HCT116 (cell line): ENCODE results near the gene LRIF1. TPM values are rescaled to one million over a fixed set of nuclear protein-coding genes. Genes with fewer than 3 reads are reported as not detected.

Source experiments
- ATAC-seq: fragments of 200-7000 bp; cut with Tn5 transposase; 2 replicates; pipeline ENCODE4 v1.9.1; 2020; ENCODE audit warnings: mild to moderate bottlenecking, moderate library complexity
- BruUV-seq: library from RNA; stranded (reverse); fragments of 400-500 nt; replicated peaks from 2 replicates; lab custom pipeline; 2021; lab: Mats Ljungman, UMichigan
- CTCF ChIA-PET: fragments of 300-600 bp; sonication (Branson Sonifier 250); formaldehyde crosslinking; loops from one replicate; lab custom pipeline; 2021; ENCODE audit warnings: antibody characterized with exemption; lab: Charles Lee
- POLR2A ChIA-PET: fragments of 300-600, 350-600 bp; sonication (Branson Sonifier 250); formaldehyde crosslinking; loops from one replicate; lab custom pipeline; 2021; ENCODE audit warnings: antibody characterized with exemption; lab: Charles Lee
- RAD21 ChIA-PET, 2 experiments: fragments of 300-600 bp; sonication (Branson Sonifier 250); formaldehyde crosslinking; loops; one replicate each; lab custom pipeline; 2023; ENCODE audit warnings: low total read pairs in 2 of 2; ENCODE audit not compliant: uncharacterized antibody in 2 of 2, unreplicated experiment in 2 of 2, low non-redundant PET in 1 of 2; lab: Charles Lee
- DNase-seq: peaks from one replicate; pipeline ENCODE4 v3.0.0-alpha.2; 2010; ENCODE audit warnings: low read depth, low spot score
- H2AFZ ChIP-seq: fragments of 200-600 bp; shearing (Covaris generic), sonication (generic); 2 replicates; pipeline ENCODE4 v1.6.1; 2017; ENCODE audit warnings: low read depth, mixed run types, mixed read lengths, antibody characterized with exemption, low read length; ENCODE audit not compliant: poor library complexity, severe bottlenecking
- H3K27ac ChIP-seq: 2 replicates; pipeline ENCODE4 v1.5.1; 2012; ENCODE audit warnings: low read depth, low read length
- H3K27me3 ChIP-seq: fragments of 200-600 bp; sonication (generic); 2 replicates; pipeline ENCODE4 v1.6.1; 2016; ENCODE audit warnings: mixed run types, low read length, mixed read lengths; ENCODE audit not compliant: insufficient read depth
- H3K36me3 ChIP-seq, 2 experiments: fragments of 200-500 bp in 1 of 2; fragments of 200-600 bp in 1 of 2; sonication (Bioruptor generic) in 1 of 2; sonication (generic) in 1 of 2; 2 replicates each; pipeline versions ENCODE4 v1.5.1 to v1.6.1; 2014 to 2016; ENCODE audit warnings: low read length in 2 of 2, inconsistent platforms in 1 of 2, mixed read lengths in 1 of 2, mixed run types in 1 of 2; ENCODE audit not compliant: insufficient read depth in 2 of 2, control insufficient read depth in 1 of 2
- H3K4me1 ChIP-seq, 2 experiments: fragments of 200-600 bp in 1 of 2; sonication (generic) in 1 of 2; 2 replicates each; pipeline versions ENCODE4 v1.5.1 to v1.6.1; 2012 to 2017; ENCODE audit warnings: low read length in 2 of 2, inconsistent platforms in 1 of 2, mild to moderate bottlenecking in 1 of 2, mixed read lengths in 1 of 2, mixed run types in 1 of 2, moderate library complexity in 1 of 2; ENCODE audit not compliant: insufficient read depth in 2 of 2, control insufficient read depth in 1 of 2
- H3K4me2 ChIP-seq: fragments of 200-600 bp; sonication (generic); 2 replicates; pipeline ENCODE4 v1.6.1; 2017; ENCODE audit warnings: mixed run types, low read length, mixed read lengths
- H3K4me3 ChIP-seq, 2 experiments: fragments of 200-600 bp in 1 of 2; sonication (generic) in 1 of 2; replicated peaks in 1 of 2; 2 replicates each; pipeline ENCODE4 v1.5.1; 2011 to 2016; ENCODE audit warnings: low read length in 2 of 2, control low read depth in 1 of 2, low read depth in 1 of 2, mild to moderate bottlenecking in 1 of 2, mixed read lengths in 1 of 2, mixed run types in 1 of 2
- H3K79me2 ChIP-seq: fragments of 200-600 bp; sonication (generic); 2 replicates; pipeline ENCODE4 v1.6.1; 2017; ENCODE audit warnings: mild to moderate bottlenecking, mixed run types, low read length, moderate library complexity, mixed read lengths; ENCODE audit not compliant: insufficient read depth
- H3K9ac ChIP-seq: fragments of 200-600 bp; sonication (generic); 2 replicates; pipeline ENCODE4 v1.6.1; 2016; ENCODE audit warnings: low read length, mixed read lengths
- H3K9me2 ChIP-seq: fragments of 200-600 bp; sonication (generic), shearing (Covaris generic); 2 replicates; pipeline ENCODE4 v1.6.1; 2017; ENCODE audit warnings: mixed run types, mild to moderate bottlenecking, moderate library complexity; ENCODE audit not compliant: insufficient read depth
- H3K9me3 ChIP-seq, 2 experiments: fragments of 200-500 bp in 1 of 2; fragments of 200-600 bp in 1 of 2; sonication (Bioruptor generic) in 1 of 2; sonication (generic) in 1 of 2; 2 replicates each; pipeline ENCODE4 v1.6.1; 2014 to 2017; ENCODE audit warnings: low read length in 2 of 2, mixed read lengths in 2 of 2, inconsistent platforms in 1 of 2, low read depth in 1 of 2, mild to moderate bottlenecking in 1 of 2, mixed run types in 1 of 2, moderate library complexity in 1 of 2; ENCODE audit not compliant: control insufficient read depth in 1 of 2, insufficient read depth in 1 of 2
- H4K20me1 ChIP-seq: fragments of 200-600 bp; sonication (generic), shearing (Covaris generic); 2 replicates; pipeline ENCODE4 v1.6.1; 2017; ENCODE audit warnings: mixed run types, mild to moderate bottlenecking, moderate library complexity; ENCODE audit not compliant: insufficient read depth
- CBX3 ChIP-seq: IDR thresholded peaks from 2 replicates; pipeline ENCODE4 v1.6.1; 2012; ENCODE audit warnings: low read depth
- EGR1 ChIP-seq: IDR thresholded peaks from 2 replicates; pipeline ENCODE4 v1.6.1; 2012; ENCODE audit warnings: low read depth
- ELF1 ChIP-seq: IDR thresholded peaks from 2 replicates; pipeline ENCODE4 v1.6.1; 2012; ENCODE audit warnings: low read depth, borderline replicate concordance
- POLR2A ChIP-seq: IDR thresholded peaks from 2 replicates; pipeline ENCODE4 v1.7.0; 2011; ENCODE audit warnings: borderline replicate concordance; ENCODE audit not compliant: insufficient read depth, insufficient read length; ENCODE audit errors: extremely low read depth
- REST ChIP-seq: IDR thresholded peaks from 2 replicates; pipeline ENCODE4 v1.6.1; 2012; ENCODE audit warnings: low read depth
- SIN3A ChIP-seq: IDR thresholded peaks from 2 replicates; pipeline ENCODE4 v1.6.1; 2012; ENCODE audit warnings: low read depth
- SP1 ChIP-seq: IDR thresholded peaks from 2 replicates; pipeline ENCODE4 v1.6.1; 2012; ENCODE audit warnings: low read depth
- SRF ChIP-seq: IDR thresholded peaks from 2 replicates; pipeline ENCODE4 v1.6.1; 2012; ENCODE audit warnings: low read depth
- TCF7L2 ChIP-seq: IDR thresholded peaks from 2 replicates; pipeline ENCODE4 v1.7.0; 2011; ENCODE audit warnings: borderline replicate concordance, inconsistent platforms; ENCODE audit not compliant: insufficient read depth, insufficient read length; ENCODE audit errors: extremely low read depth
- intact Hi-C: fragments of 100-400 bp; cut with micrococcal nuclease; formaldehyde crosslinking; loops from 2 replicates; pipeline ENCODE4 v1.10.0; 2022
- total RNA-seq: library from RNA; stranded (reverse); gene quantifications from one replicate; pipeline ENCODE4 v1.2.1, GENCODE V29; 2021; ENCODE audit not compliant: unreplicated experiment
- TF ChIP-seq, protein P1 (sequence below): IDR thresholded peaks from 2 replicates; pipeline ENCODE4 v1.6.1; 2012

The LRIF1 gene
- total RNA-seq, 1 experiment from 2014 or later, result 21.8 TPM

DNA sequence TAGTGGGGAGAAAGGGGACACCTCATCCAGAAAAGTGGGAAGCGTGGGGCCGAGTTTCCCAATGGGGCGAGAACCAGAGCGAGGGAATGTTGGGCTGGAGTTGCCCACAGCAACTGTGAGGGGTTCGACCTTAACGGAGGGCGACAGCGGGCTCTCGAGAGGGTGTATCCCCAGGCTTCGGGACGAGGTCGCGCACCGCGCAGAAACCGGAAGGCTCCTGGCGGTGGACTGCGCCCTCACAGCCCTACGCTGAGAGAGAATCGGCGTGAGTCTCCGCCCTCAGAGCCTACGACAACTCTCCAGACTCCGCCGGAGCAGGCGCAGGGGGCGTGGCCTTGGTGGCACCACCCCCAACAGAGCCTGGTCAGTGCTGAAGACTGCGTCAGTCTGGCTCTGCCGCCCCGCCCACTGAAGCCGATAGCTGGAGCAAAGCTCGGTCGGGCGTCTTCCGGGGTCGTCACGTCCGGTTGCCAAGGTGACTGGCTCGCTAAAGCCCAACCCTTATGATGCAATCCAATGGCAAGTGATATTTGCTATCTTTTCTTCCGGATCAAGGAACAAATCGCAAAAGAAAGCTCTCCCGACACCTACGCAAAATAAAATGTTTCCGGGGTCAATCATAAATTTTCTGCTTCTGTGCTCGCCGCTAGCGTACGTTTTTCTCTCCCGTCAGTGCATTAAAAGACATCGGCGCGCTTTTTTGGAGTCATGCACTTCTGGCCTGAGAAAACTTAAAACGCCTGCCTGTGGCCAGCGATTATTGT lies at the start of gene LRIF1 (continued):
- TF ChIP-seq SP1 (peak; percentile 80), SIN3A (peak; percentile 78), SRF (no peak; the same call in 1 of the 2 replicates), ELF1 (peak; percentile 92), CBX3 (peak; percentile 57; the same call in 1 of the 2 replicates), TCF7L2 (peak; percentile 33), EGR1 (peak; percentile 97)

- Histone ChIP-seq H3K9me3 (no peaks in the 10 kb centered on the region), H3K27me3 (peaks cover 3% of the 10 kb centered on the region; the same call in 1 of the 2 replicates), H3K4me2 (no peak overlapping the region), H3K4me3 (no peak overlapping the region), H3K9me2 (no peaks in the 10 kb centered on the region), H3K36me3 (no peaks in the 10 kb centered on the region), H2AFZ (no peak overlapping the region), H3K27ac (no peak overlapping the region), H3K79me2 (no peaks in the 10 kb centered on the region), H3K4me1 (no peaks in the 10 kb centered on the region), H3K9ac (no peak overlapping the region), H4K20me1 (no peaks in the 10 kb centered on the region)
- intact Hi-C loops, result no loop called here
- no TSS peak for BruUV-seq
- DNase-seq (no peak), ATAC-seq (no peak)
- RAD21 ChIA-PET, result no interaction called here
- TF ChIP-seq, protein P1, sequence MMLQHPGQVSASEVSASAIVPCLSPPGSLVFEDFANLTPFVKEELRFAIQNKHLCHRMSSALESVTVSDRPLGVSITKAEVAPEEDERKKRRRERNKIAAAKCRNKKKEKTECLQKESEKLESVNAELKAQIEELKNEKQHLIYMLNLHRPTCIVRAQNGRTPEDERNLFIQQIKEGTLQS, result no peak
- TF ChIP-seq POLR2A (no peak), REST (no peak)
- CTCF ChIA-PET, result no interaction called here
- POLR2A ChIA-PET, result no interaction called here
Observed at GRCh38 chr1:111008031-111008430, 44.3 kb upstream of the LRIF1 start.
